HG03439 (cell line): ENCODE data around the gene SMPDL3A.
A peak's percentile ranks its signal among the peaks of the same experiment; 100 is the strongest.

Source experiments
- ATAC-seq: cut with Tn5 transposase; IDR thresholded peaks from one replicate; pipeline ENCODE4 v1.9.1; 2021; ENCODE audit warnings: mild to moderate bottlenecking, moderate library complexity; ENCODE audit not compliant: unreplicated experiment

Gene SMPDL3A

GRCh38 chr6:122803171-122803661, 14.2 kb downstream of the SMPDL3A start:
- ATAC-seq = no peak

DNA sequence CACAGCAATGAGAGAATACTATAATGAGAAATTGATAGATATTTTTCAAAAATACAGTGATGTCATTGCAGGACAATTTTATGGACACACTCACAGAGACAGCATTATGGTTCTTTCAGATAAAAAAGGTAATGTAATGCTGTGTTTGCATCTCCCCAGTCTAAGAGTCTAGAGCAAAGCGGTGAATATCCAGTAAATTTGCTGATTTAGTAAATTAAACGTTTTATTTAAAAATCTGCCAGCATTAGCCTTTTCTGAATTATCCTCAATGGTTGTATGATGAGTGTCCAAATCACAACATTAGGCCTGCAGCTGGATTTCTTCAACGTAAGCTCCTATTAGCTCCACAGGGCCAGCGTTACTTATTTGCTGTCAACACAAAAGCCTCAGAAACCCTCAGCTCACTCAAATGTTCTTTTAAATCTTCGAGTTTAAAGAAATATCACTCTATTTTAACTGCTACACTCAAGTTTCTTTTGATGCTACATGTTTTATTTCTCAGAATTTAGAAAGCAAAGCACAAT, 16.0 kb downstream of the SMPDL3A start:
- ATAC-seq = no peak

GRCh38 chr6:122806291-122806690, 17.2 kb downstream of the SMPDL3A start:
- no peak for ATAC-seq

- ATAC-seq = no peak
Observed at GRCh38 chr6:122808121-122808885, 19.2 kb downstream of the SMPDL3A start.

DNA sequence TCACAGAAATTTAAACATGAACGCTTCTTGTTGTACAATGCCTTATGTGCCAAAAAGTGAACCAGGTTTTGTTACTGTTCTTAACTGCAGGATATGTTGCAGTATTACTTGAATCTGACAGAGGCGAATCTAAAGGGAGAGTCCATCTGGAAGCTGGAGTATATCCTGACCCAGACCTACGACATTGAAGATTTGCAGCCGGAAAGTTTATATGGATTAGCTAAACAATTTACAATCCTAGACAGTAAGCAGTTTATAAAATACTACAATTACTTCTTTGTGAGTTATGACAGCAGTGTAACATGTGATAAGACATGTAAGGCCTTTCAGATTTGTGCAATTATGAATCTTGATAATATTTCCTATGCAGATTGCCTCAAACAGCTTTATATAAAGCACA, 19.9 kb downstream of the SMPDL3A start:
- ATAC-seq = no peak

GRCh38 chr6:122809691-122810090, 20.6 kb downstream of the SMPDL3A start:
- ATAC-seq = no peak

DNA sequence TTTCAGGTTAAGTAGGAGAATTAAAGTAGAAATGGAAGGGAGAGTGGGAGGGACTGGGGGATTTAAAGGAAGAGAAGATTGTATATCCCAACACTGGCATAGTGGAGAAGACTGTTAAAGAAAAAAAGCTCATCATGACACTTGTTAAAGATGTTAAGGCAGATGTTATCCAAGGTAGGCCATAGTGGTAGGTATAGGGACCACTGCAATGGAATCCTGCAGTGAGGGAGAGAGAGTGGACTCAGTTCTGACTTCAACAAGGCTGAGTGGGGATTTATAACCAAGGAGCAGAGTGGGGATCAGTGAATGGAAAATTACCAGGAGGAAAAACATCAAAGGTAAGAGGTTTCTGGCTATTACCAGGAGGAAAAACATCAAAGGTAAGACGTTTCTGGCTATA, 21.1 kb downstream of the SMPDL3A start:
- ATAC-seq = no peak

DNA sequence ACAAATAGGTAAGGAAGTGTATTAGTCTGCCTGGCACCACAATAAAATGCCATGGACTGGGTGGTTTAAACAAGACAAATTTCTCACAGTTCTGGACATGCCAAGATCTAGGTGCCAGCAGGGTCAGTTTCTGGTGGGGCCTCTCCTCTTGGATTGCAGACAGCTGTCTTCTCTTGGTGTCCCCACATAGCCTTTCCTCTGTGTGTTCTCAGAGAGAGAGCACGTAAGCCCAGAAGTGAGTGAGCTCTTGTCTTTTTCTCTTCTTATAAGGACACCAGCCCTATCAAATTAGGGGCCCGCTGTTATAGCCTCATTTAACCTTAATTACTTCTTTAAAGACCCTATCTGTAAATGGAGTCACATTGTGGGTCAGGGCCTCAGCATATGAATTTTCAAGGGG, 28.3 kb downstream of the SMPDL3A start:
- ATAC-seq = no peak

DNA sequence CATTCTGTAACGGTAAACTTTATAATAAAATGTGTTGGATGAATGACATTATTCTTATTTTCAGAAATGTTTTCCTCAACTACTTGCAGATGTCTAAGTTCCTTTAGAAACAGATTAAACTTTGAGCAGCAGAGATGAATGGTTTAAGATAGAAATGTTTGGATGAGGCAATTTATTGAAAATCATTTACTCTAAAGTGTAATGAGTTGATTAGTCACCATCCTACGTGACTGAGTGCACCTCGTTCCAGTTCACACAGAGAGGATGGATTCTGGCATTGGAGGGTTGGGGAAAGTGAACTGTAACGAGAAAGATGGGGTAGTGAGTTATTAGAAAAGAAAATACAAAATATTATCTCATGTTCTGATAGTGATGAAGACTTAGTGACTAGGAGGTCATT, 28.7 kb downstream of the SMPDL3A start:
- ATAC-seq = no peak

DNA sequence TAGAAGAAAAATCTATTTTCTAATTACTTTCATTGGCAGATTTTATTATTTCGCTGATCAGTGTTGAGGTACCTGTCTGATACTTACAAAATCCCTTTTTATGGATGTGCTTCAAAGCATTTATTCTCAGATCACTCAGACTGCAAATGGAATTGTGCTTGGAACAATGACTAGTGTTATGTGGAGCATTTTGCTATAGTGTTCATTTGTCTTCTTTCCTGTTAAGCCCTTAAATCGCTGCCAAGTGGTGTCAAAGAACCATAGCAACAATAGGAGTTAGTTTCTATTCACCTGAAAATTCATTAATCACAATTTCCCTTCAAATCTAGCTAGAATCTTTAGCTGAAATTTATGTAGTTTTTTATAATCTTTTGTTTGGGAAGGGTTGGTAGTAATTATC, 29.8 kb downstream of the SMPDL3A start:
- ATAC-seq = no peak

- ATAC-seq = no peak
Observed at GRCh38 chr6:122821095-122821494, 32.0 kb downstream of the SMPDL3A start.

GRCh38 chr6:122825163-122825562, 36.1 kb downstream of the SMPDL3A start:
- no peak for ATAC-seq

GRCh38 chr6:122829456-122829855, 40.4 kb downstream of the SMPDL3A start:
- no peak for ATAC-seq

DNA sequence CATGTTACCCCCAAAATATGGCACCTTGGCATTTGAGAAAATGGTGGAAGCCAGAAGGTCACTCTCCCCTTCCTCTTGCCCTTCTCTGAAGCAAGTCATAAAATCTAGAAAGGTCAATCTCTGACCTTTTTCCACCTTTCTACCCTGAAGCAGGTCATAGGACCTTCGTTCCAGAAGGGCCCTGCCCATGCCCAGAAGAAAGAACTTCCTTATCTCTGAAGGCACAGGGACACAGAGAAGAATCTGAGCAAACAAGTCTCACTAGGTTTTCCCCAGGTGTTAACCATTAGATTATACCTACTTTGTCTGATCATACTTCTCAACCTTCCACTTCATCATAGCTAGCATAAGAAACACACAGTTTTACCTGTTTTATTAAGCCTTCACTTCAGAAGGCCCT, 42.5 kb downstream of the SMPDL3A start:
- no peak for ATAC-seq

- ATAC-seq = no peak
Observed at GRCh38 chr6:122832459-122832858, 43.4 kb downstream of the SMPDL3A start.

GRCh38 chr6:122833021-122833491, 44.0 kb downstream of the SMPDL3A start:
- no peak for ATAC-seq

DNA sequence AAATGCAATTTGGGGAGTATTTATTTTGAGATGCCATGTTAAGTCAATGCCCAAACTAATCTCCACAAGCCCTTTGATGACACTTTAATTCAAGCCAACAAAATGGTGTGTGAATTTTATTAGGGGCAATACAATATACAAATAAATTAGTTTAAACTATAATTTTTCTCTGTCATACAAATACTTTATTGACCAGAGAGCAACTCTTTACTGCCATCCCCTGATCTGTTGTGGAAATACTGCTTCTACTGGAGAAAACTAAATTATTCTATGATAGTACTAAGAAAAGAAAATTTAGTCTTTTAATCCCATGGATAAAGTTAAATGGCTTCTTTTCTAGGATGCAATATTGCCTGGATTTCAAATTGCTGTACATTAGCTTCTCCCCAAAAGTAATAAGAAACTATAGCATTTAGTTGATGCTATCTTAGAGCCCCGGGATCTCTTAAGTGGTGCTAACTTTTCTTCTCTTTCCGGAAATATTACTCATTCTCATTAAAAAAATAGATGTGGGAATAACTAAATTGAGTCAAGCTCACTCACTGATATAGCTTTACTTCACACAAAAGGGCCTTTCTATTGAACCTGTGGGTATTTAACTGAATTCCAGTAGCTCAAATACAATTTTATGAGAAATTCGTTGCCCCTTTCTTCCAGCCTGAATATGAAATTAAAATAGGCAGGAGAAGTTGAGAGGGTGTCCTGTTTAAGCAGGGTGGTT, 49.2 kb downstream of the SMPDL3A start:
- no peak for ATAC-seq

DNA sequence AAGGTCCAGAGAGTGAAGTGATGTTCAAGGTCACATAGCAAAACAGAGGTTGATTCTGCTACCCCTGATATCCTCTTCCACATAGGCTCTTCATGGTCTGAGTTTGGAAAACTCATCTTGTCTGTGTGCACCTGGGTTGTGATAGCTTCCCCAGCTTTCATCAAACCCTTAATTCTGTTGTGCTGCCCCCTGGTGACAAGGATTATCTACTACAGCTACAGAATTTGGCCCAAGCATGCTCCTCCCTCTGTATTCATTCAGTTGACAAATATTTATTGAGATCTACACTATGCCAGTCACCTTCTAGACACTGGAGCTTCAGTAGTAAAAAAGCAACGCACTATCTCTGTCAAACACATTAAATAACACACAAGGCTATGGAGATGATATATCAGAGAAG, 50.4 kb downstream of the SMPDL3A start:
- peak; percentile 87 for ATAC-seq

- no peak for ATAC-seq
Observed at GRCh38 chr6:122839906-122840305, 50.8 kb downstream of the SMPDL3A start.

DNA sequence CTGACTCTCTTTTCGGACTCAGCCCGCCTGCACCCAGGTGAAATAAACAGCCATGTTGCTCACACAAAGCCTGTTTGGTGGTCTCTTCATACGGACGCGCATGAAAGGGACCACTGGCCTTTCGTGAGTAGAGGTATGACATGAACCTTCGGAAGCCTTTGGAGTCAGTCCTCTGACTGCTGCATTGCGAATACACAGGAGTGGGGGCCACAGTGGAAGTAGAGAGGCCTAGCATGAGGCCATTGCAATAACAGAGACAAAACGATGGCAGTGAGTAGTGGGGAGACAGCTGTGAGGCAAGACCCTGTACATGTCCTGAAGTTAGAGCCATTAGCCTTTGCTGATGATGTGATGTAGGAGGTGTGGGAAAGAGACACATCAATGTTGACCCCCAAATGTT, 56.4 kb downstream of the SMPDL3A start:
- ATAC-seq = no peak

DNA sequence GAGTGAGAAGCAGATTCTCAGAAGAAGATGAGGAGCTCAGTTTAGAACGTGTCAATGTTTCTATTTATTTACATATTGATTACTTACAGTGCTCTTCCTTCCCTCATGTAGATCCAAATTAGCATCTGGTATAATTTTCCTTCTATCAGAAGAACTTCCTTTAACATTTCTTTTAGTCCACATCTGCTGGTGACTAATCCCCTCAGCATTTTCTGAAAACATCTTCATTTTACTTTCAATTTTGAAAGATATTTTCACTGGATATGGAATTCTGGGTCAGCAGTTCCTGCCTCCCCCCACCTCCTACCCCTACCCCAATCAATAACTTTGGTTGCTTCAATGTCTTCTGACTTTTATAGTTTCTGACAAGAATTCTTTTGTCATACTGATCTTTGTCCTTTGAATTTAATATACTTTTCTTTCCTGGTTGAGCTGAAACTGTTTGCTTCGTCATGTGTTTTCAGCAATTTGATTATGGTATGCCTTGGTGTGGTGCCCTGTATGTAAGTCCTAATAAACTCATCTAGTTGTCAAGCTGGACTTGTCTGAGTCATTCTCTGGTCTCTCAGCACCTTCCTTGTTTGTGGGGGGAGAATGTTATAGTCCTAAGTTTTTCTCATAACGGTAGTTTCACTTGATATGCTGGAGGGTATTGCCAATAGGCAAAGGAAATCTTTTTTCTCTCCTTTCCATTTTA, 57.0 kb downstream of the SMPDL3A start:
- no peak for ATAC-seq
